ENCODE results near the gene RNF111.
A peak's percentile ranks its signal among the peaks of the same experiment; 100 is the strongest.
"Not testable (repeated sequence)": the region's sequence is repeated elsewhere in the genome, so short reads cannot be mapped to it uniquely, and the experiment has no call there.

The RNF111 gene

GRCh38 chr15:59120937-59121336 is 133.5 kb downstream of the RNF111 start:
- H3K27ac ChIP-seq, result no peak overlapping the region
- no peak for DNase-seq (ENCODE audit: low read depth, low spot score)

- H3K27ac ChIP-seq, result no peak overlapping the region
- DNase-seq (ENCODE audit: low read depth, low spot score), result no peak
Observed at GRCh38 chr15:59124261-59124660, 136.8 kb downstream of the RNF111 start.

- H3K27ac ChIP-seq; DNase-seq (ENCODE audit: low read depth, low spot score): not testable (repeated sequence)
Observed at GRCh38 chr15:59125683-59126082, 138.2 kb downstream of the RNF111 start.

GRCh38 chr15:59127255-59127654 is 139.8 kb downstream of the RNF111 start:
- not testable (repeated sequence) for DNase-seq (ENCODE audit: low read depth, low spot score); H3K27ac ChIP-seq

- no peak for DNase-seq (ENCODE audit: low read depth, low spot score)
- no peak overlapping the region for H3K27ac ChIP-seq
Observed at GRCh38 chr15:59131456-59131855, 144.0 kb downstream of the RNF111 start.

- DNase-seq (ENCODE audit: low read depth, low spot score), result no peak
- no peak overlapping the region for H3K27ac ChIP-seq
Observed at GRCh38 chr15:59131969-59132562, 144.6 kb downstream of the RNF111 start.

GRCh38 chr15:59133929-59134427 is 146.5 kb downstream of the RNF111 start:
- H3K27ac ChIP-seq, result no peak overlapping the region
- no peak for DNase-seq (ENCODE audit: low read depth, low spot score)

- no peak for DNase-seq (ENCODE audit: low read depth, low spot score)
- no peak overlapping the region for H3K27ac ChIP-seq
Observed at GRCh38 chr15:59137566-59137965, 150.1 kb downstream of the RNF111 start.

- no peak overlapping the region for H3K27ac ChIP-seq
- no peak for DNase-seq (ENCODE audit: low read depth, low spot score)
Observed at GRCh38 chr15:59138243-59138642, 150.8 kb downstream of the RNF111 start.

GRCh38 chr15:59140422-59141226 is 153.2 kb downstream of the RNF111 start:
- H3K27ac ChIP-seq, result peak overlapping the region; percentile 10
- no peak for DNase-seq (ENCODE audit: low read depth, low spot score)

GRCh38 chr15:59143281-59143680 is 155.8 kb downstream of the RNF111 start:
- H3K27ac ChIP-seq, result no peak overlapping the region
- no peak for DNase-seq (ENCODE audit: low read depth, low spot score)

GRCh38 chr15:59144594-59144993 is 157.1 kb downstream of the RNF111 start:
- not testable (repeated sequence) for DNase-seq (ENCODE audit: low read depth, low spot score); H3K27ac ChIP-seq
